Activated CD4-positive, alpha-beta T cell treated with anti-CD3 and anti-CD28 coated beads, Interleukin-2, amount 10 ng/mL, durations not matched to agents 24 days and 14 days (primary cell): Measurements from ENCODE around the gene TTC12. TPM values are rescaled to one million over a fixed set of nuclear protein-coding genes. Genes with fewer than 3 reads are reported as not detected.

Source experiments
- DNase-seq: peaks from one replicate; pipeline ENCODE4 v3.0.0; 2022
- H3K27ac Mint-ChIP-seq: one replicate; pipeline ENCODE4 v1.8.0; 2022; ENCODE audit warnings: mild to moderate bottlenecking, mixed read lengths
- H3K27me3 Mint-ChIP-seq: one replicate; pipeline ENCODE4 v1.8.0; 2022; ENCODE audit warnings: mixed read lengths
- H3K36me3 Mint-ChIP-seq: one replicate; pipeline ENCODE4 v1.8.0; 2022; ENCODE audit warnings: low read depth, mild to moderate bottlenecking, mixed read lengths
- H3K4me1 Mint-ChIP-seq: one replicate; pipeline ENCODE4 v1.8.0; 2021; ENCODE audit warnings: mixed read lengths
- H3K4me3 Mint-ChIP-seq: one replicate; pipeline ENCODE4 v1.8.0; 2022; ENCODE audit warnings: mild to moderate bottlenecking, moderate library complexity, mixed read lengths
- H3K9me3 Mint-ChIP-seq: one replicate; pipeline ENCODE4 v1.8.0; 2021; ENCODE audit warnings: mixed read lengths
- intact Hi-C: fragments of 100-400 bp; cut with micrococcal nuclease; formaldehyde crosslinking; loops from one replicate; pipeline ENCODE4 v1.15.1; 2023
- total RNA-seq: library from RNA; stranded (reverse); gene quantifications from 2 replicates; pipeline ENCODE4 v1.2.3, GENCODE V29; 2022

TTC12 gene
- total RNA-seq, 1 donor from 2014 or later: 5.3 TPM

DNA sequence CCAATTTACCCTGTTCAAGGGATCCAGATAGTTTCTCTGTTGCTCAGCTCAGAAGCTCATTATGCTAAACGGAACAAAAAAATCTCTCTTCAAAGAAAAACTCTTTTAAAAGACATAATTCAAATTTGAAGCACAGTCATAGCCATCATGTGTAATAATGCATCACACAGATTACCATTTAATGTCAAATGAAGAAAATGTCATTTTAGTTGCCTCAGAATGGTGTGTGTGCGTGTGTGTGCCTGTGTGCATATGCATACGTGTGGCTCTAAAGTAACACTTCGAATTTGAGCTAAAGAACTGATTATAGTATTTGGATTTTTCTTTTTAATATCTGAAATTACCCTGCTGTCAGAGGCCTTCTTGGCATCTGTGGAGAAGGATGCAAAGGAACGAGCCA is 9.9 kb downstream of the TTC12 start:
- H3K9me3 Mint-ChIP-seq: no peaks in the 10 kb centered on the region
- H3K27ac Mint-ChIP-seq: no peak overlapping the region
- H3K27me3 Mint-ChIP-seq: no peaks in the 10 kb centered on the region
- DNase-seq: no peak
- H3K4me1 Mint-ChIP-seq: no peaks in the 10 kb centered on the region
- intact Hi-C loops: no loop called here
- peaks cover 2% of the 10 kb centered on the region for H3K36me3 Mint-ChIP-seq
- no peak overlapping the region for H3K4me3 Mint-ChIP-seq

DNA sequence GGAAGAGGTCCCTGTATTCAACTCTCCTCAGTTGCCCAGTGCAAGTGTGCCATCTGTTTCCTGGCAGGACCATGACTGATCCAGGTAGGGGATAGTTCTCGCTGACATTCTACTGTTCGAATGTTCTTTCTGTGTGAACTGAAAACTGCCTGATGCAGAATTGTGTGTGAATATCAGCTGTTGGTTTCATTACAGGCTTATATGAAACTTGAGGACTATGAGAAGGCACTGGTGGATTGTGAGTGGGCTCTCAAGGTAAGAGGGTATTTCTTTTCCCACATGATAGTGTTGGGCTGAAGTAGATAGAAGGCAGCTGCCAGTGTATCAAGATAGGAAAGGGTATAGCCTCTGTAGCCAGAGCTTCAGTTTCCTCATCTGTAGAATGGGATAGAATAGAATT is 15.3 kb downstream of the TTC12 start:
- Mint-ChIP-seq H3K4me3 (no peak overlapping the region), H3K4me1 (peaks cover 2% of the 10 kb centered on the region), H3K27me3 (no peaks in the 10 kb centered on the region), H3K36me3 (peaks cover 4% of the 10 kb centered on the region), H3K27ac (no peak overlapping the region), H3K9me3 (no peaks in the 10 kb centered on the region)
- intact Hi-C loops: no loop called here
- DNase-seq: no peak

DNA sequence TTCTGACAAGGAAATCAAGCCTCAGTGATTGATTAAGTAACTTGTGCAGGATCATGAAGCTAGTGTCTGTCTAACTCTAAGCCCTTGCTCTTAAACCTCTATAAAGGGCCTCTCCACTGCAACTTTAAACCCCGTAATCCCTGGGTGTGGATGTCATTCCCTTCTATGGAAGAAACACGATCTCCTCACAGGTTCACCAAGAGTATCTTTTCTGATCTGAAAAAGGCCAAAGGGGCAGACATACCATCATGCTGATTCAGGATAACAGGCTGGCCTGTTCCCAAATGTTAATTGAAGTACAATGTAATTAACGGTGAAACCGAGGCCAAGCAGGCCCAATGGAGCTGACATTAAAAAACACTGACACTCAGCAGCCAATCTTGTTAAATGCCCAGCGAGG is 17.1 kb downstream of the TTC12 start:
- intact Hi-C loops: no loop called here
- DNase-seq: no peak
- no peak overlapping the region for H3K27ac Mint-ChIP-seq
- H3K27me3 Mint-ChIP-seq: no peaks in the 10 kb centered on the region
- H3K36me3 Mint-ChIP-seq: peaks cover 3% of the 10 kb centered on the region
- H3K4me1 Mint-ChIP-seq: peaks cover 2% of the 10 kb centered on the region
- no peak overlapping the region for H3K4me3 Mint-ChIP-seq
- H3K9me3 Mint-ChIP-seq: no peaks in the 10 kb centered on the region

DNA sequence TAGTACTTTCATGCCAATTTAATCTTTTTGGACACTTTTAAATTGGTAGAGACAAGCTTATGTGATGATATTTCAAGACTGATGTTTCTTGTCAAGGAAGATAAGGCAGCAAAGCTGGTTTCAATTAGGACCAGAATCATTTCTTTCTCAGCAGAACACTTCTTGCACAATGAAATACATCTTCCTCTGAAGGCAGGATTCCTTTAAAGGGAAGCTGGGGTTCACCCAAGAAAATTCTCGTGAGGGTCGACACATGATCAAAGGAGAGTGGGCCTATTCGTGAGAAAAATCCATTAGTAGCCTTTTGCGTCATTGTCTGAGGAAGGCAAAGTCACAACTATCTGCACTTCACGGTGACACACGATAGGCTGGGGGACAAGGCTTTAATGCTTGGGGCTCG is 17.6 kb downstream of the TTC12 start:
- no peak for DNase-seq
- Mint-ChIP-seq H3K36me3 (peaks cover 5% of the 10 kb centered on the region), H3K4me3 (no peak overlapping the region), H3K27me3 (no peaks in the 10 kb centered on the region), H3K4me1 (peaks cover 2% of the 10 kb centered on the region), H3K27ac (no peak overlapping the region), H3K9me3 (no peaks in the 10 kb centered on the region)
- intact Hi-C loops: no loop called here

DNA sequence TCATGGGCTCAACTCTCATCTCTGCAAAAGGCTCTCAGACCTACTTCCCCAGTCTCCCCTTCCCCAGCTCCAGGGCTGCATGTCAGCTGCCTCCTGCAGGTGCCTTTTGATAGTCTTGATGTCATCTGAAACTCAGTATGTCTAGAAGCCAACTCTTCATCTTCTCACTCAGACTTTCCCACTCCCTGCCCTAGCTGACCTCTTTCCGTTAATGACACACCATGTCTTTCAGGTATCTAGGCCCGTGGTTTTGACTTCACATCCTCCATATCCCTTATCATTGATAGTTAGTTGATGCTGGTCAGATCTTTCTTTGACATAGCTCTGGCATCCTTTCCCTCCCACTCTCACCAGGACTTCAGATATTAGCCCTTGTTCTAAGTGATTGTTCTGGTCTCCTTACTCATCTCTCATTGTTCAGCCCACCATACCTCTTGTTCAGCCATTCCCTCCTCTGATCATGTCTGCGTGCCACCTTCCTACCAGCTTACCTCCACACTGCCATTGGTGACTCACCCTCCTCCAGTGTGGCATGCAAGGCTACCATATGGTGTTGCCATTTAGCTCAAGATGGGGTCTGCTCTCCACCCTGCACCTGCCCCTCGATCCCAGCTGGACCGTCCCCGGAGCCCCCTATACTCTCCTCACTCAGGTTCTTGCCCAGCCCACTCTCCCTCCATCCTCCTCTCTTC is 18.4 kb downstream of the TTC12 start:
- Mint-ChIP-seq H3K36me3 (peaks cover 5% of the 10 kb centered on the region), H3K27me3 (no peaks in the 10 kb centered on the region), H3K4me3 (no peak overlapping the region), H3K27ac (no peak overlapping the region), H3K4me1 (peaks cover 2% of the 10 kb centered on the region), H3K9me3 (no peaks in the 10 kb centered on the region)
- intact Hi-C loops: no loop called here
- no peak for DNase-seq

DNA sequence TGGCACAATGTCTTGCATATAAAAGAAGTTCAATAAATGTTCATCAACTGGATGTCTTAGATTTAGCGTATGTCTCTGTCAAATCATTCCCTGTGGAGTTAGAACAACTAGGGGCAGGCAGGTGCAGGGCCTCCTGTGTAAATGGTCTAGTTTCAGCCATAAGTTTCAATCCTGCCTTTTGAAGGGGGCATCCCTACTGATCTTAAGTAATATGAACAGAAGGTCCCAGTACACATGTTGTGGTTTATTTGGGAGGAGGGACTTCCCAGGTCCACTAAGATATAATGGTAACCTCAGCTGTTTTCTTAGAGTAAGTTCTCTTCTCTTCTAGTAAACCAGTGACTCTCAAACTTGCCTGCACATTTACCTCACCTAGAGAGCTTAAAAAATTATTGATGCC is 19.8 kb downstream of the TTC12 start:
- intact Hi-C loops: no loop called here
- Mint-ChIP-seq H3K27me3 (no peaks in the 10 kb centered on the region), H3K9me3 (no peaks in the 10 kb centered on the region), H3K27ac (no peak overlapping the region), H3K4me1 (peaks cover 2% of the 10 kb centered on the region), H3K4me3 (no peak overlapping the region), H3K36me3 (peaks cover 5% of the 10 kb centered on the region)
- DNase-seq: no peak

DNA sequence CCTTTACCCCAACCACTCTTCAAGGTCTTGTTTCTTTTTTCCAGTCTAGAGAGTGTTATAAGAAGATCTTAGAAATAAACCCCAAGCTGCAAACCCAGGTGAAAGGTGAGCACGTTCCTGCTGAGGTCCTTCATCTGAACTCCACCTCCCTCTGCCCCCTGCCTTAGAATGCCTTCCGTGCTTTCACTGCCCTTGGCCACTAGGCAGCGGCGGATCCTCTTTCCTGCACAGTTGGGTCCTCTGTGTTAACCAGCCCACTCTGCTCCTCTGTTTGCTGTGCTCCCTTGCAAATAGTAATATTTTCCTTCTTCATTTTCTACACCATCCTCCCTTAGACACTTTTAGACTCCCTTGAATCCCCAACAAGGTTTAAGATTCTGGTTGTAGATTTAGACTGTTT is 24.3 kb downstream of the TTC12 start:
- Mint-ChIP-seq H3K9me3 (no peaks in the 10 kb centered on the region), H3K4me3 (no peak overlapping the region), H3K27ac (no peak overlapping the region), H3K4me1 (no peaks in the 10 kb centered on the region), H3K36me3 (peaks cover 9% of the 10 kb centered on the region), H3K27me3 (no peaks in the 10 kb centered on the region)
- intact Hi-C loops: no loop called here
- DNase-seq: no peak

DNA sequence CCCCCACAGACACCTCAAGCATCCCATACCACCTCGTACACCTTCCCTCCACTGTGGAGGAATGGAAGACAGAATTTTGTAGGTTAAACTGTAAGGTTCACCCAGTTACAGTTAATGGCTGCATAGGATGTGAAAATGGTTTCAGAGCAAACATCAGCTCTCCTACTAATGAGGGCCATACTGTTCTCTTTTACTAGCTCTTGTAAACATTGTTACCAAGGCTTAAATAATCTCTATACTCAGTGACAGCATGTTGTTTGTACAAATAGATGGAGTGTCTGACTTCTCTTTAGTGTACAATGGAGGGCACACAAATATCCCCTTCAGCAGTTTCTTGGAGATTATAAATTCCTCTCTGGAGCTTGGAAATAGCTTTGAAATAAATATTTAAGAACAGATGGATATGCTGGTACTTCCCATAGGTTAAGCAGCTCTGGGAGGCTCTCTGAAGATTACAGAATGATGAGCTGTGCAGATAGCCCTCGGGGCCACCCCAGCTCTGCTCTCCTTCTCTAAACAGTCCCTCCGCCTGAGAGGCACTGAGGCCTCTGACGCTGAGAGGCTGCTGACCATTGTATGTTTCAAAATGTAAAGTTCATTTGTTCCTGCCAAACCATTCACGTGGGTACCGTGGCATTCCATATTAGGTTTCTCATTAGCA is 25.7 kb downstream of the TTC12 start:
- Mint-ChIP-seq H3K27me3 (no peaks in the 10 kb centered on the region), H3K27ac (no peak overlapping the region), H3K4me1 (no peaks in the 10 kb centered on the region), H3K36me3 (peaks cover 9% of the 10 kb centered on the region), H3K9me3 (no peaks in the 10 kb centered on the region), H3K4me3 (no peak overlapping the region)
- intact Hi-C loops: no loop called here
- DNase-seq: no peak

DNA sequence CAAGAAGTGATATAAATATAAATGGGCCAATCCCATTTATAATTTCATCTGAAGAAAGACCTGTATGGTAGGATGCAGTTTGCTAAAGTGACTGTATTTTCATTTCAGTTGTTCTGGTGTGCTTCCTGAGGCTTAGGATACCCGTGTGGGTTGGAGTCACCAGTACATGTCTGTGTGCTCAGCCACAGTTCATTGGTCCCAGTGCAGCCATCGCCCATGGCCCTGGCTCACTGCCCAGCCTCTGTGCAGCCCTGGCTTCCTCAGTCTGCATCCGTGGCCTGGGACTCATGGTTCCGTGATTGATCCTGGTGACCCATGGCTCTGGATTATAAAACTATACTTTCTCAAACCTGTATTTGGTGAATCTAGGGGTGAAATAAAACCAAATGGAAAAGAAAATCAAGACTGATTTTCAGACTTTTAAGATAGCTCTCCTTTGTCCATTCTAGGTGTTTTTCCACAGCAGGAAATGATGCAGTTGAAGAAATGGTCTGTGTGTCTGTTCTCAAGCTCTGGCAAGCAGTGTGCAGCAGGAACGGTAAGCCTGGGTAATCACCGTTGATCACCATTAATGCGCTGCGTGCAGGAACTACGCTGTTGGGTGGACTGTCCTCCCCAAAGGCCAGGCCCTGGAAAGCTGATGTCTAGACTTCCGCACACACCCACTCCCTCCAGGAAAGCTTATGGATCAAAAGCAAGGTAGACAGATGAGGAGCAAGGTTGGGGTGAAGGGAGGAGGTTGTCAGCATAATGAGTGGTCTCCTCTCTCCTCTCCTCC is 27.2 kb downstream of the TTC12 start:
- H3K4me3 Mint-ChIP-seq: no peak overlapping the region
- no peak for DNase-seq
- H3K27ac Mint-ChIP-seq: no peak overlapping the region
- no peaks in the 10 kb centered on the region for H3K9me3 Mint-ChIP-seq
- H3K36me3 Mint-ChIP-seq: peaks cover 7% of the 10 kb centered on the region
- no peaks in the 10 kb centered on the region for H3K4me1 Mint-ChIP-seq
- intact Hi-C loops: no loop called here
- no peaks in the 10 kb centered on the region for H3K27me3 Mint-ChIP-seq

DNA sequence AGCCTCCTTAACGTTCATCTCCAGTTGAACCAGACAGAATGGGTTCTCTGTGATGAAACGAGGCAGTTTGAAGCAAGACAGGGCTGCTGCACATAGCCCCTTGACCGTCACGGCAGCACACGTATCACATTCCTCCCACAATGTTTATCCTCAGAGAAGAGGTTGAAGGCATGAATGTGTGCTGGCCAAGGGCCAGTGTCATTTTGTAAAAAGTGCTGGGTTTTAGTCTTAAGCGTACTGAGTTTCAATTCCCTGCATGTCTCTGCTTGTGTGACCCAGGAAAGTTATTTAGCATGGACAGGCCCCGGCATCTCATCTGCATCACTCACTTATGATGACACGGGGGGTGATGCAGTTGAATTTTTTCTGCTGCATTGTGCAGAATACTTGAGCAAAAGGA is 31.6 kb downstream of the TTC12 start:
- no peaks in the 10 kb centered on the region for H3K9me3 Mint-ChIP-seq
- no peak for DNase-seq
- H3K27me3 Mint-ChIP-seq: no peaks in the 10 kb centered on the region
- H3K4me3 Mint-ChIP-seq: no peak overlapping the region
- intact Hi-C loops: no loop called here
- H3K4me1 Mint-ChIP-seq: no peaks in the 10 kb centered on the region
- peaks cover 2% of the 10 kb centered on the region for H3K36me3 Mint-ChIP-seq
- no peak overlapping the region for H3K27ac Mint-ChIP-seq

DNA sequence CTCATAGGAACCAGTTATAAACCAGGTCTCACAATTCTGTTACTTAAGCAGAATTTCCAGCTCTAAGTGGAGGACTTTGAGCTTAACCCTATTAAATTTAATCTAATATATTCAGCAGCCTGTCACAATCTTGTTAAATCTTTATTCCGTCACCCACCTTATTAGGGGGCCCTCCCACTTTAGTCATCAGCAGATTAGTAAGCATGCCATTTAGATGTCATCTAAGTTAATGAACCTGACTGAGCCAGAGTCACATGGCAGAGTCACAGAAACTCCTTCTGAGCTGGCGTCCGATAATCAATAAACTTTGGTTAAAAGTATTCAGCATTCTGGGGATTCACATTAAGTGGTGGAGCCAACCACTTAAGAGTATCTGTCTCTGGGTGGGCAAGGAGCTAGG is 35.1 kb downstream of the TTC12 start:
- Mint-ChIP-seq H3K27me3 (no peaks in the 10 kb centered on the region), H3K36me3 (no peaks in the 10 kb centered on the region), H3K4me1 (no peaks in the 10 kb centered on the region), H3K9me3 (no peaks in the 10 kb centered on the region), H3K27ac (no peak overlapping the region), H3K4me3 (no peak overlapping the region)
- intact Hi-C loops: no loop called here
- no peak for DNase-seq

DNA sequence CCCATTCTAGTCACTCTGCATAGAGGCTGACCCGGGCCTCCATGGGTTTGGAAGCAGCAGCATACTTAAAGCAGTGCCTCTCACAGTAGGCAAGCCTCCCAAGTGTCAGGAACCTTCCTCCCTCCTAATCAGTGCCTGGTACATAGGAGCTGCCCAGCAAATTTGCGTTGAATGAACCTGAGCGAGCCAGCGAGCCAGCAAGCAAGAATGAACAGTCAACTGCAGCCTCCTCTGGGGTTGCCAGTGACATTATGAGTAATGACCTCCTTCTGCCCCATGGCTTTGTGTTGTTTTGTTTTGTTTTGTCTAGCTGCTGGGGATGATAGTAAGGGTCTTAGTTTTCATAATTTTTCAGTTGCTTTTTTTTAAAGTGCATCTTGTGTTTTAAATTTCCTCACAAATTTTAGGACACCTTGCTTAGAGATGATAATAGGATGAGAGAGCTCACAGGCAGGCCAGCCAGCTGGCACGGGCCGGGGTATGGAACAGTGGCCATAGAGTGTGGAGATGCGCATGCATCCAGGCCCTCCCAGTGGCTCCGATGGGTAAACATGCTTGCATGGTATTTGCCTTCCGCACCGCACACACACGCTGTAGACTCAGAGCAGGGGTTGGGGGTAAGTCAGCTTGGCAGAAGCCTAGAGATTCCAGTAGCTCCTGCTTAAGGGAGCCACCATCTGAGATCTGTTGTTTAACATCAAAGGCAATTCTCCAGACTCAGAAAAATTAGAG is 36.1 kb downstream of the TTC12 start:
- no peaks in the 10 kb centered on the region for H3K36me3 Mint-ChIP-seq
- no peak overlapping the region for H3K27ac Mint-ChIP-seq
- intact Hi-C loops: no loop called here
- no peaks in the 10 kb centered on the region for H3K9me3 Mint-ChIP-seq
- H3K27me3 Mint-ChIP-seq: no peaks in the 10 kb centered on the region
- H3K4me1 Mint-ChIP-seq: no peaks in the 10 kb centered on the region
- no peak for DNase-seq
- H3K4me3 Mint-ChIP-seq: no peak overlapping the region

DNA sequence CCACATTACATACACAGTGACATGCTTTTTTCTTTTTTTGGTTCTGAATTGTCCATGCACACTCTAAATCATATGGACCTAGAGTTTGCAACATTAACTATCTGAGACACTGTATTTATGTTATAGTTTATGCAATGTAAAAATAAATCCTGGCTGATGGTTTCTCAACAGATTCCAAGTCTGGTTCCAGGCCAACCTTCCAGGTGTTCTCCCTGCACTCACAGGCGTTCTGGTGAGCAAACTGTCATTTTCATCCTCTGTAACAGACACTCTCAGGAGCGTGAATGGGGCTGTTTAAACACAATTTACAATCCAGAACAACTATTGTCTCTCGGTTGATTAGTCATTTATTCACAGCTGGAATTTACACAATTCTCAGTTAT is 36.7 kb downstream of the TTC12 start:
- H3K36me3 Mint-ChIP-seq: peaks cover 1% of the 10 kb centered on the region

DNA sequence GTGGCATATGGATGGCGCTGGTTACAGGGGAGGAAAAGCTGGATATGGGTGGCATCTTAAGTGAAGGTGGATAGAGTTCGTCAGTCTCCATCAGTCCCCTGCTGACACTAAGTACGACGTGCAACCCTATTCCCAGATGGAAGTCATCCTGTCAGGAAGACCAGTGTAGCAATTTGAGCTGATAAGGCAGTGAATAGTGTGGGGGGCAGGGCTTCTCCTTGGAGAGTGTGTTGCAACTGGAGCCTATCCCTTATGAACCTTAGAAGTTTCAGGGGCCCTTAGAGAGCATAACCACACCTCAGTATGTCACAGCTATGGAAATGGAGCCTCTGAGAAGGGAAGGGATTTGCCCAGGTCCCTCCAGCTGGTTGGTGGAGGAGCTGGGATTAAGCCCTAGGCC is 37.1 kb downstream of the TTC12 start:
- DNase-seq: no peak
- Mint-ChIP-seq H3K4me3 (no peak overlapping the region), H3K36me3 (peaks cover 4% of the 10 kb centered on the region)

More for the DNA sequence above, 36.7 kb downstream of the TTC12 start:
- Mint-ChIP-seq H3K27me3 (no peaks in the 10 kb centered on the region), H3K27ac (no peak overlapping the region), H3K4me1 (no peaks in the 10 kb centered on the region), H3K9me3 (peaks cover 3% of the 10 kb centered on the region), H3K4me3 (no peak overlapping the region)
- no peak for DNase-seq
- intact Hi-C loops: no loop called here

More for the DNA sequence above, 37.1 kb downstream of the TTC12 start:
- intact Hi-C loops: no loop called here
- Mint-ChIP-seq H3K27me3 (no peaks in the 10 kb centered on the region), H3K27ac (no peak overlapping the region), H3K9me3 (peaks cover 7% of the 10 kb centered on the region), H3K4me1 (no peaks in the 10 kb centered on the region)
